Measurements from ENCODE around the gene FAM135A. TPM values are rescaled to one million over a fixed set of nuclear protein-coding genes. Genes with fewer than 3 reads are reported as not detected.

FAM135A gene
- total RNA-seq (10 to 100 TPM in 1 of 2 donors, 1 to 10 TPM in 1; 5.9 to 15.6 TPM), polyA plus RNA-seq (1 to 10 TPM; 2.7 to 5.6 TPM)

GRCh38 chr6:70413114-70413991 is at the start of gene FAM135A:
TSS of gene FAM135A (plus strand) at chr6:70413508. CDS start at chr6:70428343, 14,835 bp downstream.
- H3K27ac ChIP-seq (ENCODE audit: low read depth in 1 of 2, low read length in 2 of 2) = peak within 1 kb of the TSS; percentile 48 to 63
- H3K9ac ChIP-seq (ENCODE audit: low read depth in 1 of 2, low read length in 2 of 2) = peak within 1 kb of the TSS; percentile 78 to 79
- H3K4me3 ChIP-seq (ENCODE audit: low read depth in 1 of 3, low read length in 3 of 3) = peak within 1 kb of the TSS; percentile 69 to 95 (median 74)
- peak; percentile 94 for DNase-seq (ENCODE audit: low spot score)
- H3K9me3 ChIP-seq (ENCODE audit: control insufficient read depth in 4 of 4, low read length in 3 of 4) = no peaks in the 10 kb centered on the region
- H3K36me3 ChIP-seq (ENCODE audit: control insufficient read depth in 4 of 4, insufficient read depth in 3 of 4, low read depth in 1 of 4, low read length in 3 of 4) = no peaks in the 10 kb centered on the region
- H3K4me1 ChIP-seq (ENCODE audit: control insufficient read depth in 4 of 4, insufficient read depth in 4 of 4, low read length in 3 of 4) = peaks cover 0 to 13% (median 2%) of the 10 kb centered on the region in 4 donors
- WGBS = under 1% methylated on average over 89 of the region's 89 CpGs
- H3K27me3 ChIP-seq (ENCODE audit: control insufficient read depth in 4 of 4, insufficient read depth in 4 of 4, low read length in 3 of 4) = no peaks in the 10 kb centered on the region
- TF ChIP-seq, protein P1, sequence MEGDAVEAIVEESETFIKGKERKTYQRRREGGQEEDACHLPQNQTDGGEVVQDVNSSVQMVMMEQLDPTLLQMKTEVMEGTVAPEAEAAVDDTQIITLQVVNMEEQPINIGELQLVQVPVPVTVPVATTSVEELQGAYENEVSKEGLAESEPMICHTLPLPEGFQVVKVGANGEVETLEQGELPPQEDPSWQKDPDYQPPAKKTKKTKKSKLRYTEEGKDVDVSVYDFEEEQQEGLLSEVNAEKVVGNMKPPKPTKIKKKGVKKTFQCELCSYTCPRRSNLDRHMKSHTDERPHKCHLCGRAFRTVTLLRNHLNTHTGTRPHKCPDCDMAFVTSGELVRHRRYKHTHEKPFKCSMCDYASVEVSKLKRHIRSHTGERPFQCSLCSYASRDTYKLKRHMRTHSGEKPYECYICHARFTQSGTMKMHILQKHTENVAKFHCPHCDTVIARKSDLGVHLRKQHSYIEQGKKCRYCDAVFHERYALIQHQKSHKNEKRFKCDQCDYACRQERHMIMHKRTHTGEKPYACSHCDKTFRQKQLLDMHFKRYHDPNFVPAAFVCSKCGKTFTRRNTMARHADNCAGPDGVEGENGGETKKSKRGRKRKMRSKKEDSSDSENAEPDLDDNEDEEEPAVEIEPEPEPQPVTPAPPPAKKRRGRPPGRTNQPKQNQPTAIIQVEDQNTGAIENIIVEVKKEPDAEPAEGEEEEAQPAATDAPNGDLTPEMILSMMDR (IDR thresholded peaks at IDR 0.05; ENCODE audit: low read depth, low read length, missing input control) = no peak
- TF ChIP-seq TAF1 (conservative IDR thresholded peaks at IDR 0.05) = peak; percentile 84
- TF ChIP-seq HNF4A (conservative IDR thresholded peaks at IDR 0.05) = peak; percentile 14 to 27
- TF ChIP-seq SP1 (IDR thresholded peaks at IDR 0.05) = peak; percentile 75
- TF ChIP-seq FOXA1 (IDR thresholded peaks at IDR 0.05) = peak; percentile 53
- TF ChIP-seq, protein P2, sequence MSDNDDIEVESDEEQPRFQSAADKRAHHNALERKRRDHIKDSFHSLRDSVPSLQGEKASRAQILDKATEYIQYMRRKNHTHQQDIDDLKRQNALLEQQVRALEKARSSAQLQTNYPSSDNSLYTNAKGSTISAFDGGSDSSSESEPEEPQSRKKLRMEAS (IDR thresholded peaks at IDR 0.05) = peak; percentile 8
- no peak for TF ChIP-seq HNF4G (IDR thresholded peaks at IDR 0.05)
- no peak for TF ChIP-seq EGR1 (IDR thresholded peaks at IDR 0.05; ENCODE audit: low read depth in 2 of 2)
- TF ChIP-seq YY1 (IDR thresholded peaks at IDR 0.05) = peak; percentile 75
- peak; percentile 69 for TF ChIP-seq FOXA2 (IDR thresholded peaks at IDR 0.05)
- TF ChIP-seq, protein P3, sequence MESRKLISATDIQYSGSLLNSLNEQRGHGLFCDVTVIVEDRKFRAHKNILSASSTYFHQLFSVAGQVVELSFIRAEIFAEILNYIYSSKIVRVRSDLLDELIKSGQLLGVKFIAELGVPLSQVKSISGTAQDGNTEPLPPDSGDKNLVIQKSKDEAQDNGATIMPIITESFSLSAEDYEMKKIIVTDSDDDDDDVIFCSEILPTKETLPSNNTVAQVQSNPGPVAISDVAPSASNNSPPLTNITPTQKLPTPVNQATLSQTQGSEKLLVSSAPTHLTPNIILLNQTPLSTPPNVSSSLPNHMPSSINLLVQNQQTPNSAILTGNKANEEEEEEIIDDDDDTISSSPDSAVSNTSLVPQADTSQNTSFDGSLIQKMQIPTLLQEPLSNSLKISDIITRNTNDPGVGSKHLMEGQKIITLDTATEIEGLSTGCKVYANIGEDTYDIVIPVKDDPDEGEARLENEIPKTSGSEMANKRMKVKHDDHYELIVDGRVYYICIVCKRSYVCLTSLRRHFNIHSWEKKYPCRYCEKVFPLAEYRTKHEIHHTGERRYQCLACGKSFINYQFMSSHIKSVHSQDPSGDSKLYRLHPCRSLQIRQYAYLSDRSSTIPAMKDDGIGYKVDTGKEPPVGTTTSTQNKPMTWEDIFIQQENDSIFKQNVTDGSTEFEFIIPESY (IDR thresholded peaks at IDR 0.05) = peak; percentile 100
- no peak for TF ChIP-seq GABPA (IDR thresholded peaks at IDR 0.05 in 1 of 2, conservative IDR thresholded peaks at IDR 0.05 in 1 of 2)
- peak; percentile 81 for TF ChIP-seq REST (IDR thresholded peaks at IDR 0.05)
- TF ChIP-seq NR2F2 (IDR thresholded peaks at IDR 0.05) = no peak
- peak; percentile 34 to 43 for TF ChIP-seq RAD21 (IDR thresholded peaks at IDR 0.05)
- peak in 1 of 2 donors; percentile 23 for TF ChIP-seq RXRA (IDR thresholded peaks at IDR 0.05)
- TF ChIP-seq JUND (IDR thresholded peaks at IDR 0.05) = no peak

All from liver (tissue), 9 donors.